Activated CD4-positive, alpha-beta T cell treated with anti-CD3 and anti-CD28 coated beads, Interleukin-10, Interleukin-2, amounts not matched to agents 100 ng/mL and 50 ng/mL, durations not matched to agents 16 hours and 8 hours (primary cell): ENCODE results near the gene HK2.
"Not testable (repeated sequence)": the region's sequence is repeated elsewhere in the genome, so short reads cannot be mapped to it uniquely, and the experiment has no call there.

Experiments used
- DNase-seq: peaks from one replicate; pipeline ENCODE4 v3.0.0-alpha.2; 2020

HK2 gene

GRCh38 chr2:74833418-74834233 is at the start of gene HK2:
Gene HK2 (plus strand): TSS chr2:74834127. CDS start chr2:74834581, 454 bp downstream.
- peak; percentile 93 for DNase-seq

GRCh38 chr2:74789271-74789670 is 44.7 kb upstream of the HK2 start:
- no peak for DNase-seq

GRCh38 chr2:74792282-74792681 is 41.6 kb upstream of the HK2 start:
- no peak for DNase-seq

GRCh38 chr2:74794878-74795277 is 39.0 kb upstream of the HK2 start:
- DNase-seq: not testable (repeated sequence)

- no peak for DNase-seq
These were observed 27.5 kb upstream of the HK2 start for GRCh38 chr2:74806355-74806839.

- DNase-seq: no peak
These were observed 27.0 kb upstream of the HK2 start for GRCh38 chr2:74806920-74807319.

- DNase-seq: no peak
These were observed 20.9 kb upstream of the HK2 start for GRCh38 chr2:74812787-74813590.

- no peak for DNase-seq
These were observed 19.8 kb upstream of the HK2 start for GRCh38 chr2:74814102-74814501.

GRCh38 chr2:74815941-74816340 is 18.0 kb upstream of the HK2 start:
- no peak for DNase-seq

GRCh38 chr2:74816540-74817303 is 17.2 kb upstream of the HK2 start:
- no peak for DNase-seq

- DNase-seq: no peak
These were observed 16.6 kb upstream of the HK2 start for GRCh38 chr2:74817304-74817675.

GRCh38 chr2:74819702-74820101 is 14.2 kb upstream of the HK2 start:
- no peak for DNase-seq

- DNase-seq: no peak
These were observed 12.5 kb upstream of the HK2 start for GRCh38 chr2:74821177-74822126.

GRCh38 chr2:74822771-74823566 is 11.0 kb upstream of the HK2 start:
- no peak for DNase-seq

GRCh38 chr2:74824679-74825078 is 9.2 kb upstream of the HK2 start:
- no peak for DNase-seq

GRCh38 chr2:74828543-74828942 is 5.4 kb upstream of the HK2 start:
- no peak for DNase-seq

GRCh38 chr2:74831693-74832530 is 2.0 kb upstream of the HK2 start:
- no peak for DNase-seq

GRCh38 chr2:74834234-74834791 is 386 bp downstream of the HK2 start:
- DNase-seq: peak; percentile 17

GRCh38 chr2:74834792-74835755 is 1.1 kb downstream of the HK2 start:
- peak; percentile 85 for DNase-seq
